HEK293T (cell line): ENCODE measurements around the gene RELCH.

ENCODE experiments used
- BHLHE40 ChIP-seq: fragments of 450-650 bp; IDR thresholded peaks from 2 replicates; pipeline ENCODE4 v1.6.1; 2016; ENCODE audit warnings: mild to moderate bottlenecking, moderate library complexity, borderline replicate concordance
- CTBP1 ChIP-seq: fragments of 450-650 bp; IDR thresholded peaks from 2 replicates; pipeline ENCODE4 v1.6.1; 2016; ENCODE audit warnings: borderline replicate concordance
- FOXK2 ChIP-seq: fragments of 450-650 bp; IDR thresholded peaks from 2 replicates; pipeline ENCODE4 v1.6.1; 2016; ENCODE audit warnings: mild to moderate bottlenecking
- FOXM1 ChIP-seq: fragments of 450-650 bp; IDR thresholded peaks from 2 replicates; pipeline ENCODE4 v1.6.1; 2017; ENCODE audit warnings: mild to moderate bottlenecking, borderline replicate concordance
- HDGF ChIP-seq: fragments of 450-650 bp; IDR thresholded peaks from 2 replicates; pipeline ENCODE4 v1.6.1; 2017; ENCODE audit warnings: antibody characterized with exemption, borderline replicate concordance
- NFRKB ChIP-seq: fragments of 450-650 bp; IDR thresholded peaks from 2 replicates; pipeline ENCODE4 v1.6.1; 2016; ENCODE audit warnings: mild to moderate bottlenecking, moderate library complexity
- SP1 ChIP-seq: fragments of 450-650 bp; IDR thresholded peaks from 2 replicates; pipeline ENCODE4 v1.6.1; 2017
- SUZ12 ChIP-seq: fragments of 450-650 bp; IDR thresholded peaks from 2 replicates; pipeline ENCODE4 v1.6.1; 2016; ENCODE audit warnings: mild to moderate bottlenecking
- TARDBP ChIP-seq: fragments of 450-650 bp; IDR thresholded peaks from 2 replicates; pipeline ENCODE4 v1.6.1; 2016
- ZNF384 ChIP-seq: fragments of 450-650 bp; IDR thresholded peaks from 2 replicates; pipeline ENCODE4 v1.6.1; 2016
- TF ChIP-seq, protein P1 (sequence below): fragments of 450-650 bp; IDR thresholded peaks from 2 replicates; pipeline ENCODE4 v1.6.1; 2016

- TF ChIP-seq HDGF (no peak), ZNF384 (no peak), NFRKB (no peak), BHLHE40 (no peak), FOXM1 (no peak), FOXK2 (no peak), SP1 (no peak), TARDBP (no peak), SUZ12 (no peak), CTBP1 (no peak)
- TF ChIP-seq, protein P1, sequence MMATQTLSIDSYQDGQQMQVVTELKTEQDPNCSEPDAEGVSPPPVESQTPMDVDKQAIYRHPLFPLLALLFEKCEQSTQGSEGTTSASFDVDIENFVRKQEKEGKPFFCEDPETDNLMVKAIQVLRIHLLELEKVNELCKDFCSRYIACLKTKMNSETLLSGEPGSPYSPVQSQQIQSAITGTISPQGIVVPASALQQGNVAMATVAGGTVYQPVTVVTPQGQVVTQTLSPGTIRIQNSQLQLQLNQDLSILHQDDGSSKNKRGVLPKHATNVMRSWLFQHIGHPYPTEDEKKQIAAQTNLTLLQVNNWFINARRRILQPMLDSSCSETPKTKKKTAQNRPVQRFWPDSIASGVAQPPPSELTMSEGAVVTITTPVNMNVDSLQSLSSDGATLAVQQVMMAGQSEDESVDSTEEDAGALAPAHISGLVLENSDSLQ: no peak
These were observed 55.9 kb downstream of the RELCH start for GRCh38 chr18:62242955-62243354.
